ENCODE data around the gene CNTROB. TPM values are rescaled to one million over a fixed set of nuclear protein-coding genes. Genes with fewer than 3 reads are reported as not detected.

CNTROB gene
- total and polyA plus RNA-seq, 10 of the 15 experiments (the other 5 are each of a cell fraction or from before 2014, with no cell fraction given): 2.0 to 36.2 (median 28.2) TPM

DNA sequence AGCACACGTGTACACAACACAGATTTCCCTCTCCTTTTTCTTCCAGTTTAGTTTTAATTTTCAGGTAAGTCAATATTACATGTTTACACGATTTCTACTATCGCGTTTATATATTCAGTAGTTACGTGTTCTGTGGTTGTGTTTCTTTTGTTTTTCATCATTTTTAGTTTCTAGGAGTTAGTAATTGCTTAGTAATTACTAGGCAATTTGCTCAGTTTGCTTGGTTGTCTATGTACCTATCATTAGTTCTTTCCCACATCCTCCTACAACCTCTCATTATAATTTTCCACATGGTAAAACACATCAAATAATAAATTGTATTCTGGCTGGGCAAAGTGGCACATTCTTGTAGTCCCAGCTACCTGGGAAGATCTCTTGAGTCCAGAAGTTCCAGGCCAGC is 45.8 kb downstream of the CNTROB start:
- DNase-seq (ENCODE audit: low read depth, low spot score) (no peak), FAIRE-seq (no peak), ATAC-seq (no peak)
- Histone ChIP-seq H3K79me2 (ENCODE audit: control insufficient read depth, insufficient read depth, low read length) (no peaks in the 10 kb centered on the region), H3K9ac (ENCODE audit: control insufficient read depth, insufficient read depth, low read length) (no peak overlapping the region), H3K4me3 (no peak overlapping the region), H2AFZ (ENCODE audit: control insufficient read depth, low read depth, low read length) (no peak overlapping the region), H4K20me1 (ENCODE audit: control insufficient read depth, insufficient read depth) (no peaks in the 10 kb centered on the region), H3K4me1 (ENCODE audit: control insufficient read depth, insufficient read depth, low read length) (no peaks in the 10 kb centered on the region), H3K4me2 (ENCODE audit: control insufficient read depth, insufficient read depth) (no peak overlapping the region), H3K27ac (ENCODE audit: control insufficient read depth, insufficient read depth) (no peak overlapping the region), H3K36me3 (ENCODE audit: control insufficient read depth in 2 of 2, insufficient read depth in 2 of 2, low read length in 1 of 2) (no peaks in the 10 kb centered on the region), H3K27me3 (replicated peaks in 1 of 2; ENCODE audit: control insufficient read depth in 2 of 2, insufficient read depth in 2 of 2, low read length in 1 of 2) (no peaks in the 10 kb centered on the region), H3K9me3 (replicated peaks; ENCODE audit: control insufficient read depth, insufficient read depth, low read length) (peaks cover 7% of the 10 kb centered on the region)
- SMC1A ChIA-PET (ENCODE audit: uncharacterized antibody, unreplicated experiment): interaction anchor here (0.8 to 1.7 kb wide), 2 partner anchors 64 to 114 kb away, joined by 3 to 5 read pairs; no protein-coding TSS in a partner anchor
- RAD21 ChIA-PET (ENCODE audit: unreplicated experiment): no interaction called here
- TF ChIP-seq MTA2 (IDR thresholded peaks at IDR 0.05; ENCODE audit: low read depth) (peak; percentile 95), EZH2 (IDR thresholded peaks at IDR 0.05; ENCODE audit: borderline replicate concordance, control insufficient read depth, low read depth, low read length) (no peak), ZNF24 (IDR thresholded peaks at IDR 0.05) (peak; percentile 78)
- CTCF ChIA-PET: interaction anchor here (1.2 to 16.8 kb wide), 3 partner anchors 12 to 112 kb away, joined by 3 to 308 read pairs (median 3); no protein-coding TSS in a partner anchor
- no TSS peak for BruUV-seq (replicated peaks)
- intact Hi-C loops (cut with micrococcal nuclease; ENCODE audit: unreplicated experiment): no loop called here
- in situ Hi-C loops (cut with MboI): no loop called here
- POLR2A ChIA-PET: no interaction called here
- 22% methylated on average over 5 of the region's 5 CpGs for WGBS (ENCODE audit: insufficient coverage, insufficient replicate concordance, low lambda C conversion rate, missing lambda C conversion rate)

DNA sequence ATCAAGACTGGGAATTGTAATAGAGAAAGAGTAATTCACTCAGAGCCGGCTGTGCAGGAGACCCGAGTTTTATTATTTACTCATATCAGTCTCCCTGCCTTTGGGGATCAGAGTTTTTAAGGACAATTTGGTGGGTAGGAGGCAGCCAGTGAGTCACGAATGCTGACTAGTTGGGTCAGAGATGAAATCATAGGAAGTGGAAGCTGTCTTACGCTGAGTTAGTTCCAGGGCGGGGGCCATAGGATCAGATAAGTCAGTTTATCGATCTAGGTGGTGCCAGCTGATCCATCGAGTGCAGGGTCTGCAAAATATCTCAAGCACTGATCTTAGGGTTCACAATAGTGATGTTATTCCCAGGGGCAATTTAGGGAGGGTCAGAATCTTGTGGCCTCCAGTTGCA is 50.2 kb downstream of the CNTROB start:
- in situ Hi-C loops (cut with MboI): no loop called here
- H3K4me2 ChIP-seq (ENCODE audit: control insufficient read depth, insufficient read depth): no peak overlapping the region
- no peak for TF ChIP-seq POLR2A (IDR thresholded peaks at IDR 0.05; ENCODE audit: low read depth, low read length)
- no peak for TF ChIP-seq RBBP5 (conservative IDR thresholded peaks at IDR 0.05)
- TF ChIP-seq RAD21 (IDR thresholded peaks at IDR 0.05; ENCODE audit: insufficient read depth, low read depth, low read length): no peak
- TF ChIP-seq, protein P1, sequence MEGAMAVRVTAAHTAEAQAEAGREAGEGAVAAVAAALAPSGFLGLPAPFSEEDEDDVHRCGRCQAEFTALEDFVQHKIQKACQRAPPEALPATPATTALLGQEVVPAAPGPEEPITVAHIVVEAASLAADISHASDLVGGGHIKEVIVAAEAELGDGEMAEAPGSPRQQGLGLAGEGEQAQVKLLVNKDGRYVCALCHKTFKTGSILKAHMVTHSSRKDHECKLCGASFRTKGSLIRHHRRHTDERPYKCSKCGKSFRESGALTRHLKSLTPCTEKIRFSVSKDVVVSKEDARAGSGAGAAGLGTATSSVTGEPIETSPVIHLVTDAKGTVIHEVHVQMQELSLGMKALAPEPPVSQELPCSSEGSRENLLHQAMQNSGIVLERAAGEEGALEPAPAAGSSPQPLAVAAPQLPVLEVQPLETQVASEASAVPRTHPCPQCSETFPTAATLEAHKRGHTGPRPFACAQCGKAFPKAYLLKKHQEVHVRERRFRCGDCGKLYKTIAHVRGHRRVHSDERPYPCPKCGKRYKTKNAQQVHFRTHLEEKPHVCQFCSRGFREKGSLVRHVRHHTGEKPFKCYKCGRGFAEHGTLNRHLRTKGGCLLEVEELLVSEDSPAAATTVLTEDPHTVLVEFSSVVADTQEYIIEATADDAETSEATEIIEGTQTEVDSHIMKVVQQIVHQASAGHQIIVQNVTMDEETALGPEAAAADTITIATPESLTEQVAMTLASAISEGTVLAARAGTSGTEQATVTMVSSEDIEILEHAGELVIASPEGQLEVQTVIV (IDR thresholded peaks at IDR 0.05; ENCODE audit: borderline replicate concordance, partially characterized antibody): no peak
- no peak for TF ChIP-seq SMAD5 (IDR thresholded peaks at IDR 0.05; ENCODE audit: low read depth)
- TF ChIP-seq SIX5 (IDR thresholded peaks at IDR 0.05; ENCODE audit: low read depth, low read length, severe bottlenecking): no peak
- TF ChIP-seq MTA3 (IDR thresholded peaks at IDR 0.05; ENCODE audit: borderline replicate concordance, low read length): no peak
- TF ChIP-seq FOXM1 (IDR thresholded peaks at IDR 0.05; ENCODE audit: low read depth, low read length): no peak
- no peak for TF ChIP-seq IKZF2 (IDR thresholded peaks at IDR 0.05)
- no peak for TF ChIP-seq CBFB (IDR thresholded peaks at IDR 0.05; ENCODE audit: low read depth)
- TF ChIP-seq NR2C1 (IDR thresholded peaks at IDR 0.05): no peak
- TF ChIP-seq MYC (IDR thresholded peaks at IDR 0.05; ENCODE audit: insufficient read depth, insufficient read length, insufficient replicate concordance, low read length, severe bottlenecking): no peak
- TF ChIP-seq, protein P2, sequence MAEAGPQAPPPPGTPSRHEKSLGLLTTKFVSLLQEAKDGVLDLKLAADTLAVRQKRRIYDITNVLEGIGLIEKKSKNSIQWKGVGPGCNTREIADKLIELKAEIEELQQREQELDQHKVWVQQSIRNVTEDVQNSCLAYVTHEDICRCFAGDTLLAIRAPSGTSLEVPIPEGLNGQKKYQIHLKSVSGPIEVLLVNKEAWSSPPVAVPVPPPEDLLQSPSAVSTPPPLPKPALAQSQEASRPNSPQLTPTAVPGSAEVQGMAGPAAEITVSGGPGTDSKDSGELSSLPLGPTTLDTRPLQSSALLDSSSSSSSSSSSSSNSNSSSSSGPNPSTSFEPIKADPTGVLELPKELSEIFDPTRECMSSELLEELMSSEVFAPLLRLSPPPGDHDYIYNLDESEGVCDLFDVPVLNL (IDR thresholded peaks at IDR 0.05; ENCODE audit: low read depth, low read length): no peak

More for the DNA sequence above, 50.2 kb downstream of the CNTROB start:
- POLR2A ChIA-PET: no interaction called here
- BruUV-seq (replicated peaks): no TSS peak
- Histone ChIP-seq H3K27me3 (replicated peaks in 1 of 2; ENCODE audit: control insufficient read depth in 2 of 2, insufficient read depth in 2 of 2, low read length in 1 of 2) (peaks cover 0 to 5% of the 10 kb centered on the region in 2 experiments; a peak in 1 of 4 replicates), H3K4me1 (ENCODE audit: control insufficient read depth, insufficient read depth, low read length) (no peaks in the 10 kb centered on the region), H3K27ac (ENCODE audit: control insufficient read depth, insufficient read depth) (no peak overlapping the region), H3K9me3 (replicated peaks; ENCODE audit: control insufficient read depth, insufficient read depth, low read length) (no peaks in the 10 kb centered on the region), H4K20me1 (ENCODE audit: control insufficient read depth, insufficient read depth) (no peaks in the 10 kb centered on the region), H2AFZ (ENCODE audit: control insufficient read depth, low read depth, low read length) (no peak overlapping the region), H3K4me3 (no peak overlapping the region), H3K36me3 (ENCODE audit: control insufficient read depth in 2 of 2, insufficient read depth in 2 of 2, low read length in 1 of 2) (no peaks in the 10 kb centered on the region), H3K79me2 (ENCODE audit: control insufficient read depth, insufficient read depth, low read length) (no peaks in the 10 kb centered on the region), H3K9ac (ENCODE audit: control insufficient read depth, insufficient read depth, low read length) (no peak overlapping the region)
- DNase-seq (ENCODE audit: low read depth, low spot score) (no peak), ATAC-seq (no peak), FAIRE-seq (no peak)
- intact Hi-C loops (cut with micrococcal nuclease; ENCODE audit: unreplicated experiment): no loop called here
- CTCF ChIA-PET: interaction anchor here (0.6 to 16.8 kb wide), 15 partner anchors 8 to 251 kb away, joined by 3 to 308 read pairs (median 5); partner anchors contain the start of genes CNTROB, CYB5D1, KCNAB3 and KDM6B
- 46% methylated on average over 7 of the region's 7 CpGs for WGBS (ENCODE audit: insufficient coverage, insufficient replicate concordance, low lambda C conversion rate, missing lambda C conversion rate)
- RAD21 ChIA-PET (ENCODE audit: unreplicated experiment): interaction anchor here (1.0 to 2.5 kb wide), 7 partner anchors 49 to 125 kb away, joined by 3 to 16 read pairs (median 5); partner anchors contain the start of genes CNTROB, NAA38, RNF227 and TRAPPC1
- SMC1A ChIA-PET (ENCODE audit: uncharacterized antibody, unreplicated experiment): interaction anchor here (0.6 to 3.0 kb wide), 9 partner anchors 37 to 238 kb away, joined by 3 to 16 read pairs (median 4); partner anchors contain the start of genes CNTROB and TRAPPC1
